Fibroblast of lung (primary cell): ENCODE measurements around the gene HAVCR1.

Experiments used
- EZH2 ChIP-seq: IDR thresholded peaks from 2 replicates; pipeline ENCODE4 v1.5.1; 2012; ENCODE audit warnings: low read length, control low read depth, mild to moderate bottlenecking; ENCODE audit errors: missing control alignments
- TF ChIP-seq, protein P1 (sequence below), 2 donors: IDR thresholded peaks in 1 of 2; conservative IDR thresholded peaks in 1 of 2; 1 replicate in 1 of 2; 2 replicates in 1 of 2; pipeline ENCODE4 v1.5.1; 2011 to 2012; ENCODE audit warnings: low read length in 2 of 2, control low read depth in 1 of 2, inconsistent platforms in 1 of 2, low read depth in 1 of 2, mild to moderate bottlenecking in 1 of 2

DNA sequence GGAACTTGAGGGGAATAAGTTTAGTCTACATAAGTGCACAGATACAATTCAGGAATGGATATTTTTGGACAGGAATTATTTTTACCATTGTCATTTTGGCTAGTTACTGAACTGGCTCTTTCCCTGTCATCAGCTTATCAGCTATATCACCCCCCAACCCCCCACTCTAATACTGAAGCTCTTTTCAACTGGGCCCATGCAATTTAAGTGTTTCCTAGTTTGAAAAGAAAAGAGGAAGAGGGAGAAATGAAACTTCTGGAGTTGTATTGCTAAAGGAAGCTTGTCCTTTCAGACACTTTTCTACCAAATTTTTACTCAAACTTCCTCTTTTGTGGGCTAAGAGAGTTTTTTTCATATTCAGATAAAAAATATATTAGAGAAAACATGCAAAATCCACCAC lies 77.4 kb downstream of the HAVCR1 start:
- TF ChIP-seq, protein P1, sequence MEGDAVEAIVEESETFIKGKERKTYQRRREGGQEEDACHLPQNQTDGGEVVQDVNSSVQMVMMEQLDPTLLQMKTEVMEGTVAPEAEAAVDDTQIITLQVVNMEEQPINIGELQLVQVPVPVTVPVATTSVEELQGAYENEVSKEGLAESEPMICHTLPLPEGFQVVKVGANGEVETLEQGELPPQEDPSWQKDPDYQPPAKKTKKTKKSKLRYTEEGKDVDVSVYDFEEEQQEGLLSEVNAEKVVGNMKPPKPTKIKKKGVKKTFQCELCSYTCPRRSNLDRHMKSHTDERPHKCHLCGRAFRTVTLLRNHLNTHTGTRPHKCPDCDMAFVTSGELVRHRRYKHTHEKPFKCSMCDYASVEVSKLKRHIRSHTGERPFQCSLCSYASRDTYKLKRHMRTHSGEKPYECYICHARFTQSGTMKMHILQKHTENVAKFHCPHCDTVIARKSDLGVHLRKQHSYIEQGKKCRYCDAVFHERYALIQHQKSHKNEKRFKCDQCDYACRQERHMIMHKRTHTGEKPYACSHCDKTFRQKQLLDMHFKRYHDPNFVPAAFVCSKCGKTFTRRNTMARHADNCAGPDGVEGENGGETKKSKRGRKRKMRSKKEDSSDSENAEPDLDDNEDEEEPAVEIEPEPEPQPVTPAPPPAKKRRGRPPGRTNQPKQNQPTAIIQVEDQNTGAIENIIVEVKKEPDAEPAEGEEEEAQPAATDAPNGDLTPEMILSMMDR (conservative IDR thresholded peaks at IDR 0.05 in 1 of 2, IDR thresholded peaks at IDR 0.05 in 1 of 2; ENCODE audit: low read depth in 1 of 2, low read length in 2 of 2), result no peak
- TF ChIP-seq EZH2, result no peak
